Neuronal stem cell (in vitro differentiated cells): ENCODE measurements around the gene ELP5.

Source experiments
- DNase-seq: peaks from one replicate; pipeline ENCODE4 v3.0.0-alpha.2; 2013; ENCODE audit warnings: low spot score
- H2AFZ ChIP-seq: one replicate; pipeline ENCODE4 v1.6.1; 2013; ENCODE audit warnings: mild to moderate bottlenecking, low read length, inconsistent platforms
- H2AK5ac ChIP-seq: 2 replicates; pipeline ENCODE4 v1.6.1; 2013; ENCODE audit warnings: low read depth, mild to moderate bottlenecking, inconsistent platforms, low read length, moderate library complexity, mixed read lengths
- H2BK120ac ChIP-seq: 2 replicates; pipeline ENCODE4 v1.6.1; 2013; ENCODE audit warnings: low read depth, mild to moderate bottlenecking, inconsistent platforms, low read length, moderate library complexity, mixed read lengths
- H2BK12ac ChIP-seq: one replicate; pipeline ENCODE4 v1.6.1; 2013; ENCODE audit warnings: low read length, inconsistent platforms
- H2BK15ac ChIP-seq: 2 replicates; pipeline ENCODE4 v1.6.1; 2013; ENCODE audit warnings: mild to moderate bottlenecking, low read length, inconsistent platforms, mixed read lengths
- H2BK5ac ChIP-seq: one replicate; pipeline ENCODE4 v1.6.1; 2013; ENCODE audit warnings: inconsistent platforms, mild to moderate bottlenecking, low read length, moderate library complexity
- H3K14ac ChIP-seq: one replicate; pipeline ENCODE4 v1.6.1; 2013; ENCODE audit warnings: low read length, inconsistent platforms
- H3K18ac ChIP-seq: 2 replicates; pipeline ENCODE4 v1.6.1; 2013; ENCODE audit warnings: low read length, inconsistent platforms
- H3K23ac ChIP-seq: 2 replicates; pipeline ENCODE4 v1.6.1; 2013; ENCODE audit warnings: low read depth, mild to moderate bottlenecking, mixed read lengths, low read length, inconsistent platforms; ENCODE audit not compliant: poor library complexity
- H3K27ac ChIP-seq: replicated peaks from 3 replicates; pipeline ENCODE4 v1.5.1; 2013; ENCODE audit warnings: low read length, inconsistent platforms
- H3K27me3 ChIP-seq, 3 experiments: 2 replicates each; pipeline ENCODE4 v1.6.1; 2013; ENCODE audit warnings: low read length in 3 of 3, mild to moderate bottlenecking in 2 of 3, inconsistent platforms in 1 of 3, low read depth in 1 of 3, mixed read lengths in 1 of 3, moderate library complexity in 1 of 3; ENCODE audit not compliant: control insufficient read depth in 3 of 3, insufficient read depth in 3 of 3
- H3K36me3 ChIP-seq, 2 donors: replicated peaks in 1 of 2; 2 replicates each; pipeline ENCODE4 v1.6.1; 2013; ENCODE audit warnings: low read length in 2 of 2; ENCODE audit not compliant: control insufficient read depth in 2 of 2, insufficient read depth in 2 of 2
- H3K4ac ChIP-seq: 2 replicates; pipeline ENCODE4 v1.6.1; 2013; ENCODE audit warnings: inconsistent platforms, mild to moderate bottlenecking, low read length, moderate library complexity
- H3K4me1 ChIP-seq, 2 donors: 1 replicate in 1 of 2; 2 replicates in 1 of 2; pipeline ENCODE4 v1.6.1; 2013; ENCODE audit warnings: low read length in 2 of 2, low read depth in 1 of 2; ENCODE audit not compliant: control insufficient read depth in 2 of 2, insufficient read depth in 1 of 2
- H3K4me2 ChIP-seq: one replicate; pipeline ENCODE4 v1.6.1; 2013; ENCODE audit warnings: mild to moderate bottlenecking, low read length, inconsistent platforms; ENCODE audit not compliant: insufficient read depth, poor library complexity, severe bottlenecking
- H3K4me3 ChIP-seq, 2 donors: 2 replicates each; pipeline ENCODE4 v1.5.1; 2013; ENCODE audit warnings: low read length in 2 of 2, mild to moderate bottlenecking in 2 of 2, inconsistent platforms in 1 of 2, moderate library complexity in 1 of 2
- H3K79me1 ChIP-seq: one replicate; pipeline ENCODE4 v1.6.1; 2013; ENCODE audit warnings: low read depth, mild to moderate bottlenecking, inconsistent platforms, low read length, moderate library complexity
- H3K9ac ChIP-seq: one replicate; pipeline ENCODE4 v1.6.1; 2013; ENCODE audit warnings: mild to moderate bottlenecking, low read depth, low read length, inconsistent platforms; ENCODE audit not compliant: poor library complexity
- H3K9me3 ChIP-seq, 2 donors: replicated peaks in 1 of 2; 2 replicates each; pipeline versions ENCODE3 to v1.6.1; 2013; ENCODE audit warnings: low read length in 2 of 2, mild to moderate bottlenecking in 2 of 2, inconsistent platforms in 1 of 2, low read depth in 1 of 2, mixed read lengths in 1 of 2, moderate library complexity in 1 of 2; ENCODE audit not compliant: control insufficient read depth in 2 of 2, insufficient read depth in 1 of 2
- H4K8ac ChIP-seq: one replicate; pipeline ENCODE4 v1.6.1; 2013; ENCODE audit warnings: low read depth, mild to moderate bottlenecking, inconsistent platforms, low read length, moderate library complexity
- H4K91ac ChIP-seq: one replicate; pipeline ENCODE4 v1.6.1; 2013; ENCODE audit warnings: low read length, low read depth, mild to moderate bottlenecking, inconsistent platforms; ENCODE audit not compliant: poor library complexity
- WGBS, 2 donors: extraction: QIAGEN DNeasy Blood & Tissue Kit; methylation state at CpG; one replicate each; pipeline ENCODE4 v1.1.7; 2013; ENCODE audit warnings: missing lambda C conversion rate in 2 of 2, mixed read lengths in 1 of 2; ENCODE audit not compliant: insufficient read length in 2 of 2, insufficient replicate concordance in 1 of 2; ENCODE audit errors: extremely low coverage in 2 of 2; 5-methylcytosine and 5-hydroxymethylcytosine counted together

Gene ELP5

DNA sequence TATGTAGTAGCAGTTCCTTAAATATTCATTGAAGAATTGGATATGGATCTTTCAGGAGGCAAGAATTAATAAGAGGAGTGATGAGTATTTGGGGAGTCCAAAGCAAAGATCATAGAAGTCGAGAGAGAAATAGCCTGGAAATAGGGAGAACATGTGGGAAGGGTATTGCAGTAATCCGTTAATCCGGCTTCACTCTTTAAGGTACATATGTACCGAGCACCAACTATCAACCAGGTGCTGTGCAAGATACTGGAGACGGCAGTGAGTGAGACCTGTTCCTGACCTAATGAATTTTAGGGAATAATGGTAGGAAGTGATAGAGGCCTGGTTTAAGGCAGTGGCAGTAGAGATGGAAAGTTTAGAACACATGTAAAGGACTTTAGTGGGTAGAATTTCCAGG lies 1.1 kb downstream of the ELP5 start:
- H2BK120ac ChIP-seq = no peak overlapping the region
- no peak overlapping the region for H4K91ac ChIP-seq
- H2BK5ac ChIP-seq = no peak overlapping the region
- no peak overlapping the region for H2BK12ac ChIP-seq
- H3K27me3 ChIP-seq = no peaks in the 10 kb centered on the region
- H3K79me1 ChIP-seq = peaks cover 16% of the 10 kb centered on the region
- no peak overlapping the region for H3K4ac ChIP-seq
- H2AK5ac ChIP-seq = no peak overlapping the region
- H4K8ac ChIP-seq = no peak overlapping the region
- no peaks in the 10 kb centered on the region for H3K9me3 ChIP-seq
- H3K36me3 ChIP-seq = peaks cover 14 to 52% of the 10 kb centered on the region in 2 donors
- DNase-seq = no peak
- peaks cover 11 to 13% of the 10 kb centered on the region in 2 donors for H3K4me1 ChIP-seq
- no peak overlapping the region for H3K18ac ChIP-seq
- no peak overlapping the region for H3K9ac ChIP-seq
- no peak overlapping the region for H2BK15ac ChIP-seq
- peak overlapping the region; percentile 83 for H3K4me2 ChIP-seq
- no peak overlapping the region for H2AFZ ChIP-seq
- H3K27ac ChIP-seq = no peak overlapping the region
- no peak overlapping the region for H3K23ac ChIP-seq
- no CpG with 5 or more reads among the region's 5 CpGs for WGBS, 2 donors
- H3K4me3 ChIP-seq = peak overlapping the region in 1 of 2 donors; percentile 64
- no peak overlapping the region for H3K14ac ChIP-seq

DNA sequence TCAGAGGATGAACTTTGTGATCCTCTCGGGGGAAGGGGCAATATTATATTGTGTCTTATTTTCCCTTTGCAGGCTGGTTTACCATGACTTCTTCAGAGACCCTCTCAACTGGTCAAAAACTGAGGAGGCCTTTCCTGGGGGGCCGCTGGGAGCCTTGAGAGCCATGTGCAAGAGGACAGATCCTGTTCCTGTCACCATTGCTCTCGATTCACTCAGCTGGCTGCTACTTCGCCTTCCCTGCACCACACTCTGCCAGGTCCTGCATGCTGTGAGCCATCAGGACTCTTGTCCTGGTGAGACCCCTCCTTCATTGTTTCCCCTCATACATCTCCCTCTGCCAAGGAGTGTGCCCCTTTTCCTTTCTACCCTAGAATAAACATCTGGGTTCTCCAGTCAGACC lies 2.5 kb downstream of the ELP5 start:
- Histone ChIP-seq H3K4me2 (no peak overlapping the region), H3K36me3 (peaks cover 25 to 60% of the 10 kb centered on the region in 2 donors), H3K79me1 (peaks cover 9% of the 10 kb centered on the region), H3K9ac (no peak overlapping the region), H3K23ac (peak overlapping the region; percentile 22), H2AK5ac (no peak overlapping the region), H3K27me3 (no peaks in the 10 kb centered on the region), H3K9me3 (no peaks in the 10 kb centered on the region), H2AFZ (no peak overlapping the region), H3K27ac (no peak overlapping the region), H3K4me3 (no peak overlapping the region), H3K4me1 (peaks cover 11 to 13% of the 10 kb centered on the region in 2 donors), H3K18ac (no peak overlapping the region), H3K4ac (no peak overlapping the region), H2BK120ac (no peak overlapping the region), H2BK5ac (no peak overlapping the region), H4K8ac (no peak overlapping the region), H4K91ac (no peak overlapping the region), H3K14ac (no peak overlapping the region), H2BK15ac (no peak overlapping the region), H2BK12ac (no peak overlapping the region)
- DNase-seq = no peak
- WGBS, 2 donors = no CpG with 5 or more reads among the region's 4 CpGs

DNA sequence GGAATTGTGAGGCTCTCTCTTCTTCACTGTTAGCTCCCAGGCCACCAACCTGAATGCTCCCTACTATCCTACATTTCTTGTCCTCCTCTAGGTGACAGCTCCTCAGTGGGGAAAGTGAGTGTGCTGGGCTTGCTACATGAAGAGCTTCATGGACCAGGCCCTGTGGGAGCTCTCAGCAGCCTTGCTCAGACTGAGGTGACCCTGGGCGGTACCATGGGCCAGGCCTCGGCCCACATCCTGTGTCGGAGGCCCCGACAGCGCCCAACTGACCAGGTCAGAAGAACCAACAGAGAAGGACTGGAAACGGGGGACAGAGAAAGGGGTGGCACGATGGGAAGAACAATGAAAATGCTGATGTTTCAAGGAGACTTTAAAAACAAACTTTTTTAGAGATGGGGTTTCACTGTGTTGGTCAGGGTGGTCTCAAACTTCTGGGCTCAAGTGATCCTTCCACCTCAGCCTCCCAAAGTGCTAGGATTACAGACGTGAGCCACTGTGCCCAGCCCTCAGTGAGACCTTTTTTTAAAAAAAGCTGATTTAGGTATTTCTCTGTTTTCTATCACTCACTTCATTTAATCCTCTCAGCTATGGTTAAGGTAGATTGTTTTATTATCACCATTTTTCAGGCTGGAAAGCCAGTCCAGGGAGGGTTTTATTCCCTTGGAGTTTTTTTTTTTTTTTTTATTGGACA lies 4.9 kb downstream of the ELP5 start:
- Histone ChIP-seq H3K36me3 (peaks cover 23 to 73% of the 10 kb centered on the region in 2 donors), H3K23ac (no peak overlapping the region), H3K4me3 (no peak overlapping the region), H3K4me2 (no peak overlapping the region), H3K9ac (peak overlapping the region; percentile 35), H2BK120ac (no peak overlapping the region), H3K79me1 (peaks cover 5% of the 10 kb centered on the region), H3K4ac (no peak overlapping the region), H3K27ac (no peak overlapping the region), H4K91ac (no peak overlapping the region), H4K8ac (no peak overlapping the region), H3K27me3 (peaks cover 9 to 19% (median 18%) of the 10 kb centered on the region in 3 experiments), H3K18ac (no peak overlapping the region), H2BK5ac (no peak overlapping the region), H2BK15ac (no peak overlapping the region), H3K4me1 (peaks cover 2 to 3% of the 10 kb centered on the region in 2 donors), H3K14ac (no peak overlapping the region), H2BK12ac (no peak overlapping the region), H2AK5ac (no peak overlapping the region), H3K9me3 (no peaks in the 10 kb centered on the region), H2AFZ (no peak overlapping the region)
- DNase-seq = no peak
- WGBS, 2 donors = no CpG with 5 or more reads among the region's 8 CpGs

DNA sequence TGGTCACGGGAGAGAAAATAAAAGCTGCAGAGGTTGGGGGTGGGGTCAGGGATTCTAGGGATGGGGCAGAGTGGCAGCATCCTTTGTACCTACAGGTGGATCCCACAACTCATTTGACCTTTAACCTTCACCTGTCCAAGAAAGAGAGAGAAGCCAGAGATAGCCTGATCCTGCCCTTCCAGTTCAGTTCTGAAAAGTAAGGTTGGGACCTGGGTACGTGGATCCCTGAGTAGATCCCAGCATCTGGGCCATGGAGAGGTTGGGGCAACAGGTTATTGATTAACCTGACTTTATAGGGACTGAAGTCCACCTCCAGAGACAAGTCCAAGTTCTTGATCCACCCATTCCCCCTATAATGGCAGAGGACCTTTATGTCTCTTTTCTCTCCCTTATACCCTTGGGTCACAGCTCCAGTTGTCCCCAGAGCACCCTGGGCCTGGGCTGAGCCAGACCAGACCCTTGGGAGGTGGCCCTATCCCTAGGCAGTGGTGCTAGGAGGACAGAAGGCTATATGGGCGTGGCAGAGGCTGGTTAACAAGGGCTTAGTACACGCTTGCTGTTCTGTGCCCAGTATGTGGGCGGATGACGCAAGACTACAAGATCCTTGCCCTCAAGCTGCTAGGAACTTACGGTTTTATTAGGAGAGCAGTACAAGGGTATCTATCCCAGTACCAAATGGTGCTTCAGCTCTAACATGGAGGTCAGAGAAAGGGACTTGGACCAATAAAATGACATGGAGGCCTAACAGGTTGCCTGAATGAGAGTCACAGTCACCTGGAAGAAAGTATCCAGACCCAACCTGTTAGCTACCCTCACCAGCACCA lies 6.9 kb downstream of the ELP5 start:
- H3K4ac ChIP-seq = no peak overlapping the region
- peaks cover 20 to 39% (median 39%) of the 10 kb centered on the region in 3 experiments for H3K27me3 ChIP-seq
- no peak overlapping the region for H3K14ac ChIP-seq
- H2BK12ac ChIP-seq = no peak overlapping the region
- H2AK5ac ChIP-seq = no peak overlapping the region
- H2BK5ac ChIP-seq = no peak overlapping the region
- H2BK120ac ChIP-seq = no peak overlapping the region
- H3K36me3 ChIP-seq = peaks cover 23 to 67% of the 10 kb centered on the region in 2 donors
- no peak overlapping the region for H2BK15ac ChIP-seq
- no peak overlapping the region for H3K27ac ChIP-seq
- peaks cover 7 to 11% of the 10 kb centered on the region in 2 donors for H3K4me1 ChIP-seq
- peaks cover 5% of the 10 kb centered on the region for H3K79me1 ChIP-seq
- no peak overlapping the region for H2AFZ ChIP-seq
- no peak overlapping the region for H3K18ac ChIP-seq
- no peak overlapping the region for H4K91ac ChIP-seq
- no peak overlapping the region for H3K9ac ChIP-seq
- no peaks in the 10 kb centered on the region for H3K9me3 ChIP-seq
- H4K8ac ChIP-seq = no peak overlapping the region
- no peak overlapping the region for H3K4me3 ChIP-seq
- no peak overlapping the region for H3K4me2 ChIP-seq
- DNase-seq = no peak
- no peak overlapping the region for H3K23ac ChIP-seq
- WGBS, 2 donors = no CpG with 5 or more reads among the region's 7 CpGs
